NCI-H1436 (cell line): ENCODE data around the gene TMEM9.
A peak's percentile ranks its signal among the peaks of the same experiment; 100 is the strongest.
"Not testable (repeated sequence)": the region's sequence is repeated elsewhere in the genome, so short reads cannot be mapped to it uniquely, and the experiment has no call there.

Experiments used
- DNase-seq: peaks from one replicate; lab custom pipeline; 2025; lab: John Stamatoyannopoulos, UW

Gene TMEM9

DNA sequence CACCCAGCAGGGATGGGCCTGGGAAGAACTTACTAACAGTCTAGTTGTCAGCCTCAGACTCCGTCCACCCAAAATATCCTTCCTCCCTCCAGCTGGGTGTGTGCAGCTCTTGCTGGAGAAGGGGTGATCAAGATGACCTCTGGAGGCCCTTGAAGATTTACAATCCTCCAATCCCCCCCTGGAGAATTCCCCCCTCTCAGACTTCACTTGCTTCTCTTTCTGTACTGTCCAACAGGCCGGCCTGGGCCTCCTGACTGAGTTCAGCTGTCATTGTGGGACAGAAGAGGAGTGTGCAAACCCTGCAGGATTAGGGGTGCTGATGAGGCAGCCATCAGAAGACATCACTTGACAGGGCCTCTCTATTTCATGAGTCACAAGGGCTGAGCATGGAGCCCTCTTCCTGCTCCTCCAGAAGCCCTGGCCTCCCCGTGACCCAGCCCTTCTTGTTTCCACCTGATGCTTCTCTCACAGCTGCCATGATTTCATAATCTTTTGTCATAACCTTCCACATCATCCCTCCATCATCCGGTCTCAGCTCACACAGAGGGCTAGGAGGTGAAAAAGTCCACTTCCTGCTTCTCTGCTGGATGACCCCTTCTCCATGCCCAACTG lies 18.8 kb upstream of the TMEM9 start:
- no peak for DNase-seq

DNA sequence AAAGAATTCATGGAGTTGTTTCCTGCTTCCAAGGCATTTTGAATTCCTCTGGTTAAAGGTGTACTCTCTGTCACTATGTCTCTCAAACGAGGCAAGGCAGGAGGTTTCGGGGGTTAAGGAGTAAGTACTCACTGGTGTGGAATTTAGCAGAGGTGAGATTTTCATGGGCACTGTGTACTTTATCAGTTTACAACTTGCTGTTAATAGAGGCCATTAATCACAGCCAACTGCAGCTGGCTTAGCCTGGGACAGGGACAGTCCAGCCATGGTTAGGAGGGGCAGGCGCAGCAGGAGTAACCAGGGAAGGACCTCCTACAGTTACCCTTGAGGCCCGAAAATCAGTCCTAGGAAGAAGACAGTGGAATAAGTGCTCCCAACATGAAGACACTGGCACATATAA lies 18.1 kb upstream of the TMEM9 start:
- no peak for DNase-seq

- DNase-seq, result peak; percentile 69
Observed at GRCh38 chr1:201171063-201172036, 17.1 kb upstream of the TMEM9 start.

GRCh38 chr1:201170533-201171062 lies 16.3 kb upstream of the TMEM9 start:
- DNase-seq, result peak; percentile 97

DNA sequence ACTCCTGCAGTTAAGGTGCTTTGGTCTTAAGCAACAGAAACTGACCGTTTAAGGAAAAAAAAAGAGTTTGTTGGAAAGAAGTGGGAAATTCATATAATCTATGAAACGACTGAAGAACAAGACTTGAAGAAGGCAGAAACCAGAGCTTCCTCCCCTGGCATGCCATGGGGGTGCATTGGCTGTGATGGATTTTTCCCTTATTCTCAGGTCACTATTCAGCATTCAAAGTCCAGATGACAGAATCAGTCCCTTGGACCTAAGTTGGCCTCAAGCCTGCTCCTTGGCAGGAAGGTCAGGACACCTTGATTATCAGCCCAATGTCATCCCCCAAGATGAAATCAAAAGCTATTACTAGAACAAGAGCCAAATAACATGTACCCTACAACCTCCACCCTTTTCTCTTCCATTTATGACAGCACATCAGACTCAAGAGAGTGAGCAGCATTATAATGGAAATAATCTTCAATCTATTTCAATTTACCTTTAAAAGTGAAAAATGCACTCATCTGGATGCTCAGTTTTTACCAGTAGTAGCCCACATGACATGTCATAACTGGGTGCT lies 15.8 kb upstream of the TMEM9 start:
- DNase-seq, result no peak

DNA sequence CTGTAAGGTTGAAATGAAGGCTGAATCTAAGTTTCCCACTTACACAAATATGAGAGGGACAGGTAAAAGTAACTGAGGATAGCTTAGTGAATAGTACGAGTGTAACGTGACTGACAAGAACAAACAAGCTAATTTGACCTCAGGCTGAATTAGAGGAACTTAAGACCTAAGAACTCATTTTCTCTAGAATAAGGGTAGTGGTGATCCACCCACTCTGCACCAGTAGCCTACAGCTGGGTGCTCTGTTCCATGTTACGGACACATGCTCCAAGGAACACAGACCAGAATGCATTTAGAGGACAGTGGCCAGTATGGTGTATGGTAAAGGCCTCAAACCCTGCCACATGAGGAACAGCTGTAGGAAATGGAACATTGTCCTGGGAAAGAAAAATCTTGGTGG lies 14.9 kb upstream of the TMEM9 start:
- DNase-seq, result no peak

- no peak for DNase-seq
Observed at GRCh38 chr1:201167041-201167991, 13.0 kb upstream of the TMEM9 start.

DNA sequence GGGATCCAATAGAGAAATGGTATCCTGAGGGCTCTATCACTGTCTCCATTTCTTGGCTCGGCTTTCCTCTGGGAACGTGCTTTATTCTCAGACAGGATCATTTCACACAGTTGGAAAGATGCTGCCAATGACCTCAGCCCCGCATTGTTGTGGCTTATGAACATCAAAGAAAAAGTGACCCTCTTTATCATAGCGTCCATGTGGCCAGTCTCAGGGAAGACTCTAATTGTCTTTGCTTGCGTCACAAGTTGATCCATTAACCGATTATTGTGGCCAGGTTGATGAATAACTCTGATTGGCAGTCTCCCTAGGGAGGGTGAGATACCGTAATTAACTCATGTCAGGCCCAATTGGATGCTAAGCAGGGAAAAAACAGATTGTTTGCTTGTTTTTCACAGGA lies 10.4 kb upstream of the TMEM9 start:
- no peak for DNase-seq

DNA sequence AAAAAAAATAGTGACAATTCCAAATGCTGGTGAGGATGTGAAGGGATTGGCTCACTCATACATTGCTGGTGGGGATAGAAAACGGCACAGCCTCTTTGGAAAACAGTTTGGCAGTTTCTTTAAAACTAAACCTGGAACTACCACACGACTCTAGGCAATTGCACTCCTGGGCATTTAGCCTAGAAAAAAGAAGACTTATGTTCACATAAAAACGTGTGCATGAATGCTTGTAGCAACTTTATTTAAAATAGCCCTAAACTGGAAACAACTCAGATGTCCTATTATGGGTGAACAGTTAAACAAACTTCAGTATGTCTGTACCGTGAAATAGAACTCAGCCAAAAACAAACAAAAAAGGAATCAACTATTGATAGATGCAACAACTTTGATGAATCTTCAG lies 9.4 kb upstream of the TMEM9 start:
- no peak for DNase-seq

- not testable (repeated sequence) for DNase-seq
Observed at GRCh38 chr1:201163036-201163435, 8.8 kb upstream of the TMEM9 start.

- no peak for DNase-seq
Observed at GRCh38 chr1:201157949-201158348, 3.7 kb upstream of the TMEM9 start.

DNA sequence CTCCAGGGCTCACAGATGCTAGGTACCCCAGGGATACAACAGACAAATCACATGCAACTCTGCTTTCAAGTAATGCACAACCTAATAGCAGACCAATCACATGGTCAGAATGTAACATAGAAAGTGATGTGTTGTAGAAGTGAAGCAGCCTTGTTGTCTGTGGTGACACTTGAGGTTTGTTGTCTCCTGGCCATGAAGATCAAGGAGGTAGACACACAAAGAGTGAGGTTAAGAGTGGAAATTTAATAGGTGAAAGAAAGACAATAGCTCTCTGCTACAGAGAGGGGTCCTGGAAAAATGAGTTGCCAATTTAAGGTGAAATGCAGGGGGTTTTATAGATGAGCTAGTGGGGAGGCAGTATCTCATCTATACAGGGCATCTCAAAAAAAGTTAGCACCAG lies 2.5 kb upstream of the TMEM9 start:
- DNase-seq, result no peak

- no peak for DNase-seq
Observed at GRCh38 chr1:201156346-201156745, 2.1 kb upstream of the TMEM9 start.

DNA sequence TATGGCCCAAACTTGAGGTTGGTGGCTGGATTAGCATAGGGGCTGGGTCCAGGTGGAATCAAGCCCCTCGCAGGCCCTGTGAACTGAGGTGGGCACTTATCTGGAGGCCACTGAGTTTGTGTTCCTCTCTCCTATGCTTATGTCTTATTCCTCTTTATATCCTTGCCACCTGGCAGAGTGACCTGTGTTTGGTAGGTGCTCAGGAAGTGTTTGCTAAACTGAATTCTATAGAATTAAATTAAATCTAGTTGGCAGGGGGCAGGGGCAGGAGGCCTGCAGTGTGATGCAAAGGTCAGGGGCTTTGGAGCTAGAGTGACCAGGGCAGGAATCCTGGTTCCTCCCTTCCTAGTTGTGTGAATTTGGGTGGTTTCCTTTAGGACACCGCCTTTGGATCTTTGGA lies 1.1 kb upstream of the TMEM9 start:
- no peak for DNase-seq

DNA sequence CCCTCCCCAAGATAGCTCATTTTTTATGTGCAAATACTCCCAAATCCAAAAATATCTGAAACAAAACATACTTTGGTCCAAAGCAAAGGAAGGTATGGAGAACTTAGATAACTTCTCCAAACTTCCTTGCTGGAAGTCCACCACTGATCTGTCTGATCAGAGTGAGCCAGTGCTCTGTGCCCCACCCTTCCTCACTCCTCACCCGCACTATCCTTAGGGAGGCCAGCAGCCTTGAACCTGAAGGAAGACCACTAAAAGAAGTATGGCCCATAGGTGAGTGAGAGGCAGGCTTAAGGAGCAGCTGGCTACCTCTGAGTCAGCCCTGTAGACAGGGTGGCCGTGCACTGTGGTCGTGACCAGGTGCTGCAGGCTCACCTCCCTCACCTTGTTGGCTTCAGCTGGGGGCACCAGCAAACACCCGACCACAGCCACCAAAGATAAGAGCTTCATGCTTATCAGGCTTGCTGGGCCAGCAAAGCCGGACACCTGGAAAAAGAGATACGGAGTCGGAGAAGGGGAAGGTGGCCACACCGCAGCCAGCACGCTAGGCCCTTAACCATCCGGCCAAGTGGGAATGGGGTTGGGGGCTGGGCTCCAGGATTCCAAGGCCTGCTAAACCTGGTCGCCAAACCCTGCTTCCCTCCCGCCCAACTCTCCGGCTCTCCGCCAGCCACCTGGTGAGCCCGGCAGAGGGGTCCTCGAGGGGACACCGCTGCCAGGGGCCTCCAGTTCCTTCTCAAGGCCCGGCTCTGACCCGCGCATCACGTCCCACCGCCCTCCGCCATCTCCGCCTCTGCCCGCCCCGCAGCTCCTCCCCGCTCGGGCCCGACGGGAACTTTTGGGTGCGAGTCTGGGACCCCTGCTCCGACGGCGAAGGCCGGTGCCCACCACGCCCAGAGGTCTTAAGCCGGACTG lies 543 bp downstream of the TMEM9 start:
- peak; percentile 83 for DNase-seq

DNA sequence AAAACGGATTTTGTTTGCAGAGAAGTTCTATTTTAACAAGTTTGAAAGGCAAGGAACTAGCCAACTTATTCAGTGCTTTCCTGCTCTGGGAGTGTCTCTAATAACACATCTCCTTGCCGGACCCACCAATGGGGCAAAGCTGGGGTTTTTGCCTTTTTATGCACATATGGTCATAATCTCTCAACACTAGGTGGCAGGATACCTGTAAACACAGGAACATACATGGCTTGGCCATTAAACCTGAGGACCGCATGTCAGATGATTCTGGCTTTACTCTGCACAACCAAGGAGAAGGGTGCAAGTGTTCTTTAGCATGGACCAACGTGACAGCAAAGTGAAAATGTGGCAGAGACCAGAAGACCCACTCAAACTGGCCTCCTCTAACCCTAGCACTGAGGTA lies 4.9 kb downstream of the TMEM9 start:
- peak; percentile 44 for DNase-seq

DNA sequence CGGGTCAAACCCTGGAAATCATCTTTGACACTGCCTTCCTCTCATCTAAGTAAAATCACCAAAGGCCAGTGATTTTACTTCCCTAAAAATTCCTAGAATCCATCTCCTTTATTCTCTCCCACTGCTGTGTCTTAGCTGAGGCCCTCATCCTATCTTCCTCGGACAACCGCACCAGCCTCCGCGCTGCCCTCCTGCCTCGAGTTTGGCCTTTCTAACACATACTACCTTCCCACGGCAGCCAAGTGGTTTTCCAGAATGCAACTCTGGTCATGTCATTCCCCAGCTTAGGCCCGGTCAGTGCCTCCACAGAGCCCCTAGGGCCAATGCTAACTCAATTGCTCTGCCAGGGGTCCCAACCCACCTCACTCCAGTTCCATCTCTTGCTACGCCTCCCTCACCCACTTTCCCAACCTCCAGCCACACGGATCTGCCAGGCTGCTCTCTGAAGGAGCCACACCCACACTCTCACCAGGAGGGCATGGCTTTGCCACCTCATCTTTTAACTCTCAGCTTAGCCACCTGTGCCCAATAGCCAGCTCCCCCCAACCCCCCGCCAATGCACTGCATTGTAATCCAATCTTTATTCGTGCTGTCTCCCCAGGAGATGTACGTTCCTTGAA lies 6.8 kb downstream of the TMEM9 start:
- no peak for DNase-seq

GRCh38 chr1:201146626-201147390 lies 7.5 kb downstream of the TMEM9 start:
- no peak for DNase-seq

DNA sequence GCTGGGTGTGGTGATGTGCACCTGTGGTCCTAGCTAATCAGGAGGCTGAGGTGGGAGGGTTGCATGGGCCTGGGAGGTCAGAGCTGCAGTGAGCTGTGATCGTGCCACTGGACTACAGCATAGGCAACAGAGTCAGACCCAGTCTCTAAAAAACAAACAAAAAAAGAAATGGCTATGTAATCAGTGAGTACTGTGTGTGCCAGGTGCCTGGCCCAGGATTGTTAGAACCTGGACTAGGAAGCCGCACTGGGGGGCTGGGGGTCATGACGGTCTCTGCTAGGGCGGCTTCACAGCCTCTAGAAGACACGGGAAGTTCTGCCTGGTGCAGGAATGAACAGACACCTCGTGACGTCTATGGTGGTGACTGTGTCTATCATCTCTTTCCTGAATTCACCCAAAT lies 8.5 kb downstream of the TMEM9 start:
- DNase-seq, result no peak
